Myocyte (in vitro differentiated cells): ENCODE measurements around the gene CFAP53. TPM values are rescaled to one million over a fixed set of nuclear protein-coding genes. Genes with fewer than 3 reads are reported as not detected.
A peak's percentile ranks its signal among the peaks of the same experiment; 100 is the strongest.
"Not testable (repeated sequence)": the region's sequence is repeated elsewhere in the genome, so short reads cannot be mapped to it uniquely, and the experiment has no call there.

Experiments used
- DNase-seq: peaks from one replicate; pipeline ENCODE4 v3.0.0-alpha.2; 2012; ENCODE audit warnings: low read depth
- total RNA-seq: library from RNA; depleted of rRNA; stranded (reverse); fragments of >200 nt; gene quantifications from 2 replicates; pipeline ENCODE4 v1.2.3, GENCODE V29; 2014

The CFAP53 gene
- total RNA-seq, 1 donor from 2014 or later, result 0.27 TPM

DNA sequence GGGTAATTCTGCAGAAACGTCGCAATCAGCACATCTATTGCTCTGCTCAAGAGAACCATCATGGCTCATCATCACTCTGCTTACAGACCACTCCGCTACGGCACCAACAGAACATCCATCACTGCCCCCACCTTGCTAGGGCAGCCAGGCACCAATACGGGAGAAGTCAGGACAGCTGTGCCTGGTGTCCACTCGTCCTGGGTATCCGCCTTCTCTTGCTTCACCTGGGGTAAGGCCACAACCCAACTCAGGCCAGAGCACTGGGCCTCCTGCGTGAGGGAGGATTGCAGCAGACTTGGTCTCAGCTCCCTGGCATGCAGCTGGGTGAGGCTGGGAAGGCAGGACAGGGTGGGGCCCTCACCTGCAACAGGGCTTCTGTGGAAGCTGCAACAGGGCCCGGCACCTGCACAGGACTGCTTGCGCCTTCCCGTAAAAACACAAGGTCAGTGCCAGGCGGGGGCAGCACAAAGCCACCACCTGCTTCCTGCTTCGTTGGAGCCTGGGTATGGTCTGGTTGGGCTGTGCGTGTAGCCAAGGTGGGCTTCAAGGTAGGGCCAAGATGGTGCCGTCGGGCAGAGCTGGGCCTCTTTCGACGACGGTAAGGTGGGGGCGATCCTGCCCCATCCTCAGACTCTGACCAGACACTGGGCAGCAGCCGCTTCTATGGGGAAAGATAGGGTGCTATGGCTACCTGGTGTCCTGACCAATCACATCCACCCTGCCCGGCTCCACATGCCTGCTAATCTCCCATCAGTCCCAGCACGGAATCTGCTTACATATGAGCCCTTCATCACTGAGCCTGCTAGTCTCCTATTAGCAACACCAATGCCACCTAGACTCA, 7.1 kb upstream of the CFAP53 start:
- no peak for DNase-seq

DNA sequence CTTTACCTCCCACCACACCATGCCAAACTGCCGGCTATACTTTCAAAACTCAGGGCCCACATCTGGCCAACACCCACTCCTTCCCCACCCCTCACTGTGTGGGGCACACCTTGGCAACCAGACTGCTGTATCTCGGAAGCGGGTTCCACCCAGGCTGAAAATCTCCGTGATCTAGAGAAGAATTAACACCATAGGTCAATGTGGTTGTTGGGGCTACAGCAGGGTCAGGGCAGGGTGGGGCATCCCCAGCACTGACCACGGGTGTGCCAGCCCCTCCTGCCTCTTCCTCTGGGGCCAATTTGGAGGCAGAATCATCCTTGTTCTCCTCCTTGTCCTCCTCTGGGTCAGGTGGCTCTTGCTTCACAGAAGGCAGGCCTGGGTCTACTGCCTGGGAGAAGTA, 6.3 kb upstream of the CFAP53 start:
- DNase-seq, result no peak

DNA sequence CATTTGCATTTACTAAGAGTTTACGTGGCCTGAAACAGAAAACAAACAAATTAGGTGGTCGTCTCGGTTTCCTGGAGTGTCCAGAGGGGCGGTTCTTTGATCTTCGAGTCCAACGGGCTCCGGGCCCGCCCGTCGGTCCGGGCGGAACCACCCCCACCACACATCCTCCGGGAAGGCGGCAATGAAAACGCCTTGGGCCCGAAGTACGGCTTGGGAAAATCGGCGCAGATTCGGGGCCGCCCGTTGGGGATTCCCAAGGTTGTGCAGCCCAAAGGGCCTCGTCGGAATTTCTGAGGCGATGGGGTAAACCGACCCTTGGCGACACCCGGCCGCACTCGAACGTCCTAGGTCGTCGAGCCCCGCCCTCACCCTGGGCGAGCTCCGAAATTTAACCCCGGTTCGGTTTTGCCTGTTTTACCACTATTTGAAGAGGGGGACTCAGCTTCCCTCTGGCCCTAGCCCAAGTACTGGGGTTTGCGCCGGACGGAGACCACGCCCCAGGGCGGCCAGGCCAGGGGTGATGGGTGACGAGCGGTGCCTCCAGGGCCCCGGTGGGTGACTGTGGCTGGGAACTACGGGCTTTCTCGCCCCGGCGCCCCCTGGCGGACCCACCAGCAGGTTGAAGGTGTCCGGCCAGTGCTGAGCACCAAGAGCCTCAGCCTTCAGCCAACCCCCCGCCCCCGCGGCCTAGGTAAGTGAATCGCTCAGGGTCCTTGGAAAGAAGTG, 1.9 kb upstream of the CFAP53 start:
- no peak for DNase-seq

DNA sequence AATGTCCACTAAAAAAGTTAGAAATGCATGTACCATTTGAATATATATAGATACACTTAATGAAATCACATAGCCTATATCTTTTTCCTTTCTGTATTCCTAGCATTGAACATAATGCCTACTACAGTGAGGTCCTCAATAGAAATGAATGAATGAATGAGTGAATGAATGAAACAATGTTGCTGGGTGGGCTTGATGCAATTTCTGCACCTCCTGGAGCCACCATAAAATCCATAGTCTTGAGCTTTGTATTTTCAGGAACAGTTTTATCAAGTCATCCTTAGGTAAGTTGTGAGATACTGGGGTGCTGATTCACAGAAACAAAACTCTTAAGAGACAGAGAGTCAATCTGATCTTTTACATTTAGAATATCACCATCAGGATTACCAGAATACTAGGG, 3.3 kb downstream of the CFAP53 start:
- DNase-seq, result no peak

DNA sequence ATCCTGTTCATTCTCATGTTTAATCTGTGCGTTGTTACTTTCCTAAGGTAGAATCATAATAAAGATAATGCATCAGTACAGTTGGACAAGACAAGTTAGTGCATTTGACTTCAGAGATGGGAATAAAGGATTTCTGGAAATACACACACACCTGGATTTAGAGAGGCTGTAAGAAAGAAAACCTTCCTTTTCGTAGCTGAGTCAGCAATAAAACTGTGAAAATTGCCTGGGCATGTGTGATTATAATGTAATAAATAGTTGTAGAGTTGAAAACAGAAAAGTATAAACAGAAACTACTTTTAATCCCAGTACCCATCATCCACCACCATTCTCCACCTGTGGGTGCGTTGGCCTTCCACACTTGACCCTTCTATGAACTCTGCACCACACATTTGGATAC, 15.4 kb downstream of the CFAP53 start:
- no peak for DNase-seq

DNA sequence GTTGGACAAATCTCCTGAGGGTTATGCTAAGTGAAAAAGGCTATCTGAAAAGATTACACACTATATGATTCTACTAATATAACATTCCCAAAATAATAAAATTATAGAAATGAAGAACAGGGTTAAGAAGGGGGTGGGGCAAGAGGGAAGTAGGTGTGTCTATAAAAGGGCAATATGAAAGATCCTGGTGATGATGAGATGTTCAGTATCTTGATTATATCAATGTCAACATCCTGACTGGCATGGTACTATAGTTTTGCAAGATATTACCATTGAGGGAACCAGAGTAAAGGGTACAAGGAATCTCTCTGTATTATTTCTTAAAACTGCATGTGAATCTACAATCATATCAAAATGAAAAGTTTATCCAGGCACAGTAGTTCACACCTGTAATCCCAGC, 16.7 kb downstream of the CFAP53 start:
- no peak for DNase-seq

DNA sequence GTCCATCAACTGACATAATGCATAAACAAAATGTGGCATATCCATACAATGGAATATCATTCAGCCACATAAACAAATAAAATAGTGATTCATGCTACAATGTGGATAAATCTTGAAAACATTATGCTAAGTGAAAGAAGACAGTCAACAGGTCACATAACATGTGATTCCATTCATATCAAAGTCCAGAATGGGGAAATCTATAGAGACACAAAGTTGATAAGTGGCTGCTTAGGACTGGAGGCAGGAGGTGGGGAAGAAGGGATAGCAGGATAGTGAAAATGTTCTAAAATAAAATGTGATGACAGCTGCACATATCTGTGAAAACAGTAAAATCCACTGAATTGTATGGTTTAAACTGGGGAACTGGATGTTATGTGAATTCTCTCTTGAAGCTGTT, 18.7 kb downstream of the CFAP53 start:
- DNase-seq, result no peak

DNA sequence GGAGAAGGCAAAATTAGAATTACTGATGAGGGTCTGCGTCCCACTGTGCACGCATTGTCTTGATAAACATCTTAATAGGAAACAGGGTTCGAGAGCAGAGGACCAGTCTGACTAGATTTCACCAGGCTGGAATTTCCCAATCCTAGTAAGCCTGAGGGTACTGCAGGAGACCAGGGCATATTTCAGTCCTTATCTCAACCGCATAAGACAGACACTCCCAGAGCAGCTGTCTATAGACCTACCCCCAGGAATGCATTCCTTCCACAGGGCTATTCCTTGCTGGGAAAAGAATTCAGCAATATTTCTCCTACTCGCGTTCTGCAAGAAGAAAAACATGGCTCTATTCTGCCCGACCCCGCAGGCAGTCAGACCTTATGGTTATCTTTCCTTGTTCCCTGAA, 24.5 kb downstream of the CFAP53 start:
- peak; percentile 22 for DNase-seq

DNA sequence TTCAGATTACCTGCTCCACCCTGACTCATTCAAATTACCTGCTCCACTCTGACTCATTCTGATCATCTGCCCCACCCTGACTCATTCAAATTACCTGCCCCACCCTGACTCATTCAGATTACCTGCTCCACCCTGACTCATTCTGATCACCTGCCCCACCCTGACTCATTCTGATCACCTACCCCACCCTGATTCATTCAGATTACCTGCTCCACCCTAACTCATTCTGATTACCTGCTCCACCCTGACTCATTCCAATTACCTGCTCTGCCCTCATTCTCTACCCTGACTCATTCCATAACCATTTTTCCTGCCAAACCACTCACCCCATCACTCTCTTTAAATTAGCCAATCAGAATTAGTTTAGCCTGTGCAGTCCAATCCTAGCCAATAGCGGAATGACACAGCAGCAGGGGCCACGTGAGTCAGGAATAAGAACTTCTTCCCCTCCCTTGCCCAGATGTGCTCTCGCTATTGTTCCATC, 26.2 kb downstream of the CFAP53 start:
- DNase-seq, result no peak

DNA sequence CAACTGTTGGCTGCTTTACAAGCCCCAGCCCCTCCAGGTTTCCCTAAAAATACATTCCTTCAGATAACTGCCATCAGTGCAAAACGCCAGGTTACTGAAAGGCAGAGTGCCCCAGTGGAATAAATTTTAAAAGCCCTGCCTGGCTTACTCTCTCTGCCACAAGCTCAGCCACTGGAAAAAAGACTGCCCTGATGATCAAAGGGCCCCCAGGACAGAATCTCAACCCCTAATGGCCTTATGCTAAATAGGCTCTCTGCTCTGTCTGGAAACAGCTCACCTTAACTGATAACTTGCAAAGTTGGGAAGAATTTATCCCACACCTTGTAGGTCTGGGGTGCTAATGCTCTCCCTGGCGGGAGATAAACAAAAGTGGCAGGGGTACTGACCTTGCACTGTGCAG, 33.9 kb downstream of the CFAP53 start:
- DNase-seq, result no peak

DNA sequence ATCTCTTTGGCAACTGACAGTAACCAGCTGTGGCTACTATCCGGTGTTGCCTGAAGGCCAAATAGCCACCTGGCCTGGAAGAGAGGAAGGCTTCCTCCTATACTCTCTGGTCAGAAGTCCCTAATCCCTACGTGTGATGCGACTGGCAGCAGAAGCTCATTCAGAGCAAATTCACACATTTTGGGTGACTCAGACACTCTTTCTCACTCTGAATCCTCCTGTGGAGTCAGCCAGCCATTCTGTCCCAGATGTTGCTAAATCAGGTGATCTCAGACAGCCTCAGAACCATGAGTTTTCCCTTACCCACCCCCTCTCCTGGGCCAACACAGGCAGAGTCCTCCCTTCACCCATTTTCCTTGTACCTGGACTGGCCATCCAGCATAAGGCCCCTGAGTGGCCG, 34.7 kb downstream of the CFAP53 start:
- DNase-seq, result no peak

DNA sequence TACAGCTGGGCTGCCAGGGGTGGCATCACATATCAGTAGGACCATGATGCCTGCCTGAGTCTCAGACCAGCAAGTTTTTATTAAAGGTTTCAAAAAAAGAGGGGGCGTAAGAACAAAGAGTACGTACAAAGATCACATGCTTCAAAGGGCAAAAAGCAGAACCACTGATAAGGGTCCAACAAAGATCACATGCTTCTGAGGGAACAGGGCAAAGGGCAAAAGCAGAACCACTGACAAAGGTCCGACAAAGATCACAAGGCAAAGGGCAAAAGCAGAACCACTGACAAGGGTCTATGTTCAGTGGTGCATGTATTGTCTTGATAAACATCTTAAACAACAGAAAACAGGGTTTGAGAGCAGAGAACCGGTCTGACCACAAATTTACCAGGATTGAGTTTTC, 46.0 kb downstream of the CFAP53 start:
- not testable (repeated sequence) for DNase-seq

DNA sequence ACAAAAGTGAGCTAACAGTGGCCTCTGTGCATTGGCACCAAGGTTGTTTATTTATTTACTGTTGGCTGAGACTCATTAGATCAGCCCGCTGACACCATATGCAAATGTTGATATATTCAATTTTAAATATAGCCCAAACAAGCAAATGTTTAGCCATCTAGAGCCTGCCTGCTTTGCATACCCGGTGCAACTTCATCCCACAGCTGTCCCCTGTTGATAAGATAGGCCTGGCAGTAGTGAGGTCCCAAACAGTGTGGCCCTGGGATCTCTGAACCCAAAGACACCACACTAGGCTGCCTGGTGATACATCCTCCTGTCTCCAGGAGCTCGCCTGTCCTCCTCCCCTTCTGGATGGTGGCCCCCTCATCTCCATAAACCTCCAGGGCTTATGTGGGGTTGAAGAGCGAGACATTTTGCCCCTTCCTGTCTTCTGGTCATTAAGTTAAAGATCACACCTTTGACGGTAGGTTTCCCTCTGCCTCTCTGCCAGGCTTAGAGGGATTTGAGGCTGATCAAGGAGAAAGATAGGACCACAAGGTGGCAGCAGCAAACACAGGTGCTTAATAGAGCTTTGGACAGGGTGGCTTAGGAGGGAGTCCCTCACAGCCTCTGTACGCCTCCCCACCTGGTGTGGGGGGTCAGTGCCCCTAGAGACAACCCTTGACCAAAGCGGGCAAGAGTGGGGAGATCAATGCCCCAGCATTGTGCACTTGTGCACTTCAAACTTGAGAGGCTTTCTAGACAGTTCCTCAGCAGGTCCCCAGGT, 47.7 kb downstream of the CFAP53 start:
- peak; percentile 7 for DNase-seq

DNA sequence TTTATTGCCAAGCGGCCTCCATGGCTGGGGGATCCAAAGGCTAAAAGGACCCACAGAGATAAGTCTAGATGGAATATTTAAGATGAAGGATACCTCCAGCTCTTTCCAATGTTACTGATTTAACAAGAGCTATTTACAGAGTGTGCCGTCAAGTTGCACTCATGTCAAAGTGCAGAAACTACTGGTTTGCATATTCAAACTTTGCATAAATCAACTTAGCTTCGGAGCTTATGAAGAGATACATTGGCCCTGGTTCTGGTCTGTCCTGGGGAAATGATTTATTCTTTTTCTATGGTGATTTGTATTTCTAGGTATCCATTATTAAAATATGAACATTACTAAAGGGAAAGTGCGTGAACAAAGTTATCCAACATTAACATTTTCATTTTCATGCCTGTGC, 57.0 kb downstream of the CFAP53 start:
- DNase-seq, result no peak

DNA sequence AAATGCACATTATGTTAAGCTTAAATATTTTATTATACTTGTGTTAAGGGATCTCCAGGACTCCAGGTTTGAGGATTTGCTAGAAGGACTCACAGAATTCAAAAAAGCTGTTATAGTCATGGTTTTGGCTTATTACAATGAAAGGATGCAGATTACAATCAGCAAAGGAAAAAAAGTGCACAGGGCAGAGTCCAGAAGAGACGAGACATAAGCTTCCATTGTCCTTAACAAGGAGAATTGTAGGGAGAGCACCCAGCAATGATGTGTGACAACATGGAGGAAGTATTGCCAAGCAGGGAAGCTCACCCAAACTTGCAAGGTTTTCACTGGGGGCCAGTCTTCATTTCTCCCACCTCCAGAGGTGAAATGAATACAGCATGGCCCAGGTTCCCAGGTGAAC, 58.6 kb downstream of the CFAP53 start:
- no peak for DNase-seq

DNA sequence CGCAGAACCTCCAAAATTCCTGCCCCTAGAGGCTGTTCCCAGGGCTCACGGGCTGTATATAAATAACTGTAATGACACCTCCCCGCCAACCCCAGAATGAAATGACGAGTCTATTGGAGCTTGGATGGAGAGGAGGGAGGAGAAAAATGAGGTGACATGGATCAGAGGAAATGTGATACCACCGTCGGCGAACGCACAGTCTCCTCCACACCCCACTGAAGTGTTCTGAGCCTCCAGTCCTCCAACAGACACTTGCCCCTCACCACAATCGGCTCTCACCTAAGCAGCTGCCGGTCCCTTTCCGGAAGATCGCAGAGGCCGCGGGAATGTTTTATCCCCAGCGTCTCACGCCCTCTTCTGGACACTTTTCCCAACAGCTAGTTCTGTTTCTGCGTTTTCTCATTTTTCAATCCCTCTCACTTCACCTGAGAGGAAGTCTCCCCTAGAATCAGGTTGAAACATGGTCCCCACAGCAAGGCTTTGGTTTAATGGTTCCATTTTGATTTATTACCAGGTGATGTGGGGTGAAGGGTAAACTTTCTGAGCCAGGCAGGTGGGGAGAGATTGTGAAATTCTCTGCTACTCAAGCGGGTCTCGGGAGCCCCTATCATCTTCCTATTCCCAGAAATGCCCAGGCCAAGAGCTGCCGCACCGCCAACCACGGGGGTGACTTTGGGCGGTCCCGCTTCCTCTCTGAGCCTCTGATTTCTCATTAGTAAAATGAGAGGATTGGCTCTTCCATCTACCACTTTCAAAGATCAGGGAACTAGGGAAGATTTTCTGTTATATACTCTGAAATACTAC, 62.3 kb downstream of the CFAP53 start:
- DNase-seq, result peak; percentile 67

DNA sequence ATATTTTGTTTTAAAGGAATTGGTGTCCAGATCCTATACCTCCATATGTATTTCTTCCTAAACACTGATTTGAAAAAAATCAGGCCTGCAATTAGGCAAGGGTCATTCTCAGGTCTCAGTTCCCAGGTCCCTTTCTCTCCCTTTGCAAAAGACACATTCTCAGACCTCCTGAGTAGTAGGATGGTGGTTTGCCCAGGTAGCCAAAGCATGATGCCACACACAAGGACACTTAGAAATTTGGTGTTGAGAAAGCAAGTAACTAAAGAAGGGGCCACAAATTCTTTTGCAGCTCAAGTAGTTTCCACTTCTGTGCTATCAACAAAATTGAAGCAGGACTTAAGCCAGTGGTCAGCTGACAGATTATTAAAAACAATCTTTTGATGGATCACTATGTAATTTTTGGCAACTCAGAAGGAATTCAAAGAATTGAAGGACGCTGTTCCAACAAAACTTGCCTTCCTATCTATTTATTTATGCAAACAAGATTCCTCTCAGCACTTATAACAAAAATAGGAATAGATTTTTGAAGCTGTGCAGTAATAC, 64.7 kb downstream of the CFAP53 start:
- DNase-seq, result no peak

DNA sequence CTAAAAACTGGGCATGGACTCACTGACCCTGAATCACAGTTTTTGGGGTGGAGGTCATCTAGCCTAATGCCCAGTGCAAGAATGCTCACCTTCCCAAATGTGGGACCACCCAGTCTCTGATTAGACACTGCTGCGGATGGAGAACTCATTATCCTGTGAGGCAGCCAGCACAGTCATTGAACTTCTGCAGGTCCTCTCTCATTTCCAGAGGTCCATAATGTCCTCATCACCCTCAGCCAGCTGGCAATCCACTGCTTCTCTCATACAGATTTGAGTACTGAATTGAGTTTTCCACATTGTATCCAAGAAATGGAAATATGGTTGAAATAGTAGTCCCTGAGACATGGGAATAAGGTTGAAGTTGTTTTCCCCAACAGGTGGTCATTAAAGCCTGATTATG, 66.4 kb downstream of the CFAP53 start:
- no peak for DNase-seq

DNA sequence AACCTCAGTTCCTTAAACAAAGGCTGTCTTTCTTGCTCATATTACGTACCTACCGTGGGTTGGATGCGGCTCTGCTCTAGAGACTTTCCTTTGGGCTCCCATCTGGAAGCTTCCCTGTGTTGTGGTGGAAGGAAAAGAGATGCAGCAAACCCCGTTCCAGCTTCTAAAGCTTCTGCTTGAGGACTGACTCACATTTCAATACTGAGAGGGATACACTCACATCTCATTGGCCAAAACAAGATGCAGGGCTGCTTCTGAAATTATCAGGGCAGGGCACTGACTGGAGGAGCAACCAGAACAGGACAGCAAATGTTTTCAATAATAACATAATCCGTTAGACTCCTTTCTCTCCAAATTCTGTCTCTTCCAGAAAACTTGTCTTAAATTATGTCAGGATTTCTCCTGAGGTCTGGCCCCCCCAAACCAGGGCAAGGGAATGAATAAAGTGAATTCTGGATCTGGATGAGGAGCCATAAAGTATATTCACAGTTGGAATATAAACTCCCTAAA, 66.9 kb downstream of the CFAP53 start:
- DNase-seq, result no peak

DNA sequence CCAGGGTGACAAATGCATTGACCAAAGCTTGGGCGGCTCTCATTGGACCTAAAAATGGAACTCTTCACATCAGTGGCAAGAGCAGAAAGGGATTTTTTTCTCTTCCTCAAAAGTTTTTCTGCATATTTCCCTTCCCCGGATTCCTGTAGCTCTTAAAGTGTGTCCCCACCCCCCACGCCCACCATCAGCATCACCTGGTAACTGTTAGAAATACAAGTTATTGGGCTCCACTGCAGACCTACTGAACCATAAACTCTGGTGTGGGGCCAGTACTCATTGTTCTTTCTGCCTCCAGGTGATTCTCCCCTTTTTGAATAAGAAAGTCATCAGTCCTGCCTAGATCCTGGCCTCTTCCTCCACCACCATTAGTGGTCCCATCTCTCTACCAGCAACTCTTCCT, 70.0 kb downstream of the CFAP53 start:
- DNase-seq, result no peak

DNA sequence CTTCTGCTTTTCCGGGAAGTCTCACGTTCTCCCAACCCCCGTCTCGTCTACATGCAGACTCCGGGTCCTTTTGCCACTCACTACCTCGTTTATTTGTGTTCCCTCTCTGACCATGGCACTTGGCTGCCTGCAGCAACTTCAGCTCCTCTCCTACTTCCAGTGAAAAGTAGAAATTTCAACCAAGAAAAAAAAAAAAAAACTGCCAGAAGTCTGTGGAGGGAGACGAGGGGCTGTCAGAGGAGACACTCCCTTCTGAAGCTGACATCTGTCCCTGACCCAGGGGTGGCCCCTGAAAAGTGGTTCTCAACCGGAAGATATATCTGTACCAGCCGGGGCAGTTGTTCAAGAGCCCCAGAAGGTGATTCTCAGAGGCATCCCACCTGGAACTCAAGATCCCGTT, 70.6 kb downstream of the CFAP53 start:
- no peak for DNase-seq
